HG03064 (cell line): ENCODE measurements around the gene BRD1.

Experiments used
- ATAC-seq: cut with Tn5 transposase; IDR thresholded peaks from one replicate; pipeline ENCODE4 v1.9.1; 2021; ENCODE audit warnings: low read depth; ENCODE audit not compliant: unreplicated experiment

Gene BRD1

GRCh38 chr22:49735411-49735900, 92.2 kb downstream of the BRD1 start:
- ATAC-seq, result no peak

DNA sequence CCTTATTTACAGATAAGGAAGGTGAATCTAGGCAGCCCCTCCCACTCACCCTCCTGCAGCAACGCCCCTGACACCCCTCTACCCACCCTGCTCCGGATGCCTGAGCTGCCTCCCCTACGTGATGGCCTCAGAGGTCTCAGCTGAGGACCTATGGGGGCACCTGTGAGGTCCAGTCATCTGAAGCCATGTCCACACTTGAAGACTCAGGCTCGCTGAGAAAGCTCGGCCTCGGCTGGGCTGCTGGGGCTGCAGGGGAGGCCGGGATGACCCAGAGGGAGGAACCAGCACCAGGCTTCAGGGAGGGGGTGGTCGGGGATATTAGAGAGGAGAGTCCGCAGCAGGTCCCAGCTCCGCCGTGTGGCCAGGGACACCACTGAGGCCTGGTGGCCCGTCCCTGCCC, 92.8 kb downstream of the BRD1 start:
- ATAC-seq, result no peak

GRCh38 chr22:49734390-49734789, 93.3 kb downstream of the BRD1 start:
- no peak for ATAC-seq

- no peak for ATAC-seq
These were observed 94.0 kb downstream of the BRD1 start for GRCh38 chr22:49733631-49734030.

GRCh38 chr22:49730656-49731055, 97.0 kb downstream of the BRD1 start:
- no peak for ATAC-seq

DNA sequence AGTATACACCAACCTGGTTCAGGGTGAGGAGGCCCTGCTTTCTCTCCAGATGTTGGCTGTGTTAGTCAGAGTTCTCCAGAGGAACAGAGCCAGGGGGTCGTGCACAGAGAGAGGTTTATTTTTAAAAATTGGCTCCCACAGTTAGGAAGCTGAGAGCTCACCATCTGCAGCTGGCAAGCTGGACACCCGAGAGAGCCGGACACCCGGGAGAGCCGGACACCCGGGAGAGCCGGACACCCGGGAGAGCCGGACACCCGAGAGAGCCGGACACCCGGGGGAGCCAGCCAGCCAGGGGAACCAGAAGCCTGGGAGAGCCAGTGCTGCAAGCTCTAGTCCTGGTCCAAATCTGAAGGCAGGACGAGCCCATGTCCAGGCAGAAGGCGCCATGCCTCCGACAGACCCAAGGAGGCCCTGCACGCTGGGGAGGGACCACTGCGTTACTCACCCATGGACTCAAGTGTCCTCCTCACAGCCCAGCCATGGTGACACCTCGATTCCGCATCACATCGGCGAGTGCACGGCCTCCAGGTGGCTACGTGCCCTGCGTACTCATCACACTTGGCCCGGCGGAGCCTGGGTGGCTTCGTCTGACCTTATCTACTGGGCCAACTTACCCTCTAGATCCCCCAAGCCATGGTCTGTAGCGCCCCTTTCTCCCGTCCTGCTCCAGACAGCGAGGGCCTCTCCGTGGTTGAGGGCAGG, 99.0 kb downstream of the BRD1 start:
- no peak for ATAC-seq

DNA sequence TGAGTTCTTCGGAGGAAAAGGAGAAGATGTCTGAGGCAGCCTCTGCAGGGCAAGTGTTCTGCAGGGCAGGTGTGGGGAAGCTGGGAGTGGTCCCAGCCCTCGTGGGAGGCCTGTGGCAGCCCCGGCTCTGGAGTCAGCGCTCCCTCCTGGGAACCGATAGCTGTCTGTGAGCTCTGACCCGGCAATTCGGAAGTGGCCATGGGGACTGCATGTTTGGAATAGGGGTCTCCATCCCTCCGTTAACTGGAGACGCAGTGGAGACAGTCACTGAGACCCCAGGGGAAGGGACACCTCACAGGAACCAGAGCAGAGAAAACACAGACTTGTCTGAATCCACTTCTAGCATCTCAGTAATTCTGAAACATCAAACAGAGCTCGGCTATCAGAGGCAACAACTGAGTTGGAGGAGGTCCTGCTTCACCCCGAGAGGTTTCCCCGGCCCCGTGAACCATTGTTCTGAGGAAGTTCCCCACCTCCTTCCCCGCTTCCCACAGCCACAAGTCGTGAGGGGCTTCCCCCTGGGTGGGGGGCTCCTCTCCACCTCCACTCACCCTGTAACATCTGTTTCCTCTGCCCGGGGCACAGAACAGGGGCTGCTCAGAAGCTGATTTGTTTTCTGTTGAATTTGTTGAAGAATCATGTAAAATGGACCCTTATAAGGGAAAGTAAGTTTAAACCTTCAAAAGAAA, 99.6 kb downstream of the BRD1 start:
- no peak for ATAC-seq

GRCh38 chr22:49727191-49727880, 100.3 kb downstream of the BRD1 start:
- no peak for ATAC-seq

DNA sequence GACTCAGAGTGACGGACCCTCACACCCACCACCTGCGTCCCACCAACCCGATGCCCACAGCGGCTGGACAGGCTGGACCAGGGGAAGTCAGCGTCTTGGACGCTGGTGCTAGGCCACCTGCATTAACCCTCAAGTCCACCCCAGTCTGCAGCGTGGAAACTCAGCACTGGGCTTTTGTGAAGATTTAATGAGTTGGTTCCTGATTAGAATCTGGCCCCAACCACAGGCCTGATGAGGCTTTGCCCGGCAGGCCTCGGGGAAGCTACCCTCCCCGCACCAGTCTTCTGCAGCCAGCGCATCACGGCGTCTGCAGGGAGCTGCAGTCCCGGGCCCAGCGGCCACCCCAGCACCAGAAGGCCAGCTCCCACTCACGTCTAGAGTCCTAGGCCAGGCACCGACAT, 101.0 kb downstream of the BRD1 start:
- no peak for ATAC-seq

- ATAC-seq, result no peak
These were observed 101.5 kb downstream of the BRD1 start for GRCh38 chr22:49726022-49726681.

DNA sequence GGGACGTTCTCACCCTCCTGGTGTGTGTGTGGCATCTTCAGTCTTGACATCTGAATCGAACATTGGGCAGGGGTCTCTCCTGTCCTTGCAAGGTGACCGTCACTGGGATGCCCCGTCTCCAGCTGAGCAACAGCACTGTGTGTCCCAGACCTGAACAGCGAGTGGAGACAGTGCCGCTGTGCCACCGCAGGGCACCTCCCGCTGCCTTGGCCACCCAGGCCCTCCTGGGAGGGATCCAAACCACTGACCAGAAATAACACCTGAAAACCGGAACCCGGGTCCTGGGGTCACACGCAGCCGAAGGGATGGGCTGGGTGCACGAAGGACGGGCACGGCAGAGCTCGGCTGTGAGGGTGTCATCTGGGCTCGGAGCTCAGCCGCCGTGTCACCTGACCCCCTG, 102.2 kb downstream of the BRD1 start:
- ATAC-seq, result no peak

DNA sequence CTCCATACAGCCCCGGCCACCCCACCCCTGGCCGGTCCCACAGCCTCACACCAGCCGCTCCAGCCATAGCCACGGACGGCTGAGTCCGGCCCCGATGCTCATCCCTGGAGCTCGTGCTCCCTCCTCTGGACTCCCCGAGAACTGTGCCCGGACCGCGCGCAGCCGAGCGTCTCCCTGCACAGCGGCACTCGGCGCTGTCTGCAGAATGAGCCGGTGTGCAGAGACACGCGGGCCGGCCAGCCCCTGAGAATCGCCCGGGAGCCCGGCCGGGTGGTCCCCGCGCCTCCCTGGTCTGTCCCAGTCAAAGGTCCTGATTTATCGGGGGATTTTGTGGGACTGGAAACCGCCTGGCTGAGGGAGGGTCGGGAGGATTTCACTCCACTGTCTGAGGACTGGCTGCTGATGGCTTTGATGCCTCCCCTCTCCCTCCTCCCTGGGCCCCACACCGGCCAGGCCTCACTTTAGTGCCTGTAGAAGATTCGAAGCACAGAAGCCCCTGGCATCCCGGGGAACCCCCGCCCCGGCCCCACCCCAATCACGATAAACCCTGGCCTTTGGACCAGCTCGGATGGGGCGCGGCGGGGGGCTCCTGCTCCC, 102.7 kb downstream of the BRD1 start:
- ATAC-seq, result no peak

- no peak for ATAC-seq
These were observed 103.4 kb downstream of the BRD1 start for GRCh38 chr22:49724030-49724892.

DNA sequence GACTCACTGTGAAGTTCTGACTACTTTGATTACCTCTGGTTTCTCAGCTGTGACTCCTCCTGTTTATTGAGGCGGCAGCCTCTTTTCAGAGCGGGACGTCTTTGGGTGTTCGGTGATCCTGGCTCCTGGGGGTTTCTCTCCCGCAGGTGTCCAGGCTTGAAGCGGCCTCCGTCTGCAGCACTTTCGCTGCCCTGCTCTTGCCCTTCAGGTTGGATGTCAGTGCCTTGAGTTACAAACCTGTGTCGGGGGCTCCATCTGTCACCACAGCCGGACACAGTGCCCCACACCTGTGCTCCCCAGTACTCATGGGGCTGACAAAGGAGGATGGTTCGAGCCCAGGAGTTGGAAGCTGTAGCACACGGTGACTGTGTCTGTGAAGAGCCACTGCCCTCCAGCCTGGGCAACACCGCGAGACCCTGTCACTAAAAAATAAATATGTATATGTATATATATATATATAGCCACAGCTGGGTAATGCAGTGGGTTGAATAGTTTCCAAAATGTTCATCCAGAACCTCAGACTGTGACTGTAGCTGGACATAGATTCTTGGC, 104.1 kb downstream of the BRD1 start:
- no peak for ATAC-seq
